SKM-1 treated with dmso at 0.1 percent for 144 hours (cell line): ENCODE measurements around the gene NRIP1.

Experiments
- DNase-seq: peaks from one replicate; lab custom pipeline; 2025; ENCODE audit not compliant: unreplicated experiment; lab: John Stamatoyannopoulos, UW

Gene NRIP1

DNA sequence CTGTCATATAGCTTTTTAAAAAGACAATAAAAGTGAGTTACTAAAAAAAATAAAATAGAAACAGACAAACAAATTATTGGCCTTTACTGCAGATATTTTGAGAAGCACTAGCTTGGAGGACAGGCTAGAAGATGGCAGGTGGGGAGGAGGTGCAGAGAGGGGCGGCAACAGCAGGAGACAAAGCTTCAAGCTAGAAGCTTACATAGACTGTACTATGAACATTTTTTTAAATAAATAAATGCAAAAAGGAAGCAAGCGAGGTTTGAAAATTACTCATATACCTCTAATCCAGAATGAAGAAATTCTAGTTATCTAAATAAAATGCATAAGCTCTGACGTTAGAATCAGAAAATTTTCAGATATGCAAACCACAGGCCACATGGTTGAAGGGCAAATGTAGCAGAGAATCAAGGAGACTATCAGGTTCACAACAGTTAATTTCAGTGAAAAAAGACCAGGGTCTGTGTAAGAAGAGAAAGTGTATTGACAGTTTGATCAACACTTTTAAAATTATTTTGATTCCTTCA is 54.9 kb downstream of the NRIP1 start:
- no peak for DNase-seq

DNA sequence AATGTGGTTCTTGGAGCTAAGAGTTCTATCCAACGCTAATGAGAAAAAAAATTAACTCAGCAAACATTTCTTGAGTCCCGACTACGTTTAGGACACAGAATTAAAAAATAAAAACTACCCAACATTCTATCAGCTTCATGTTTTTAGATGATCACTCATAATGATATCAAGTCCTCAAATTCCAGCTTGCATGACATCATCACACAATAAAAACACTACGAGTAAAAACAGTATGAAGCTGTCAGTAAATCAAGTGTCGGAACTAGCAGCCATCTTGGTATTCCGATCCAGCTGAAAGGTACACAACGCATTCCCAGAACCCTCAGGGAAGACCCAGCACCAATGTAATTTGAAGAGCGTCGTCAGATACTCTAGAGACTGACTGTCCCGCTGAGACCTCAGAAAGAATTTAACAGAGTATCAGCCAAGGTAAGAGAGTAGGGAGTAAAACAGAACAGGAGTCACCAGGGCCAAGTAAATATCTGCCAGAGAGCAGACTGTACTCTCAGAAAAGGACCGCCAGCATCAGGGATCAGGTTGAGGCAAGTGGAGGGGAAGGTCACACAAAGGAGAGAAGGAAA is 57.0 kb downstream of the NRIP1 start:
- no peak for DNase-seq

DNA sequence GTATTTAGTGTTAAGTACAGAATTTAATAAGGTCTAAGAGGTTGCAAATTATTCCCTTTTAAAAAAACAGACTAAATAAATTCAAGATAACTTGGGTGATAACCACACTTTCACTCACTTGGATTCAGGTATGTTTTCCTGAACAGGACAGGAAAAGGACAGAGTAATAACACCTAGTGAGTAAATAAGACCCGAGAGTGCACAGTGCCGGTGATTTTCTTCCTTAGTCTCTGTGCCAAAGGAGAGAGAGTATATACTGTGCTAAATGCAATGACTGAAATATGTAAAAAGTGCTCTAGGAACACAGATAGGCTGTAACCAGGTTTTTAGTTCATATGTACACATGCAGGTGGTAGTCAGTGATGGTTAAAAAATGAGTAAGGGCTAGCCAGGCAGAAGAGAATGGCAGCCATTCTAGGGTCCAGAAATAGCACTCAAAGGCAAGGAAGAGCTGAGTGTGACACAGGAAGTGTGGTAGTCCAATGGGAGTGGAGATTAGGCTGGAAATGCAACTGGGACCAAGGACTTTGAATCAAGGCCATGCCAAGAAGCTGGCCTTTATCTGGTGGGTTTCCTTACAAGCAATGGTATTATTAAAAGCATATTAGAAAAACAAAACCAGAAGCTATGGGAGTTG is 58.1 kb downstream of the NRIP1 start:
- DNase-seq: no peak

DNA sequence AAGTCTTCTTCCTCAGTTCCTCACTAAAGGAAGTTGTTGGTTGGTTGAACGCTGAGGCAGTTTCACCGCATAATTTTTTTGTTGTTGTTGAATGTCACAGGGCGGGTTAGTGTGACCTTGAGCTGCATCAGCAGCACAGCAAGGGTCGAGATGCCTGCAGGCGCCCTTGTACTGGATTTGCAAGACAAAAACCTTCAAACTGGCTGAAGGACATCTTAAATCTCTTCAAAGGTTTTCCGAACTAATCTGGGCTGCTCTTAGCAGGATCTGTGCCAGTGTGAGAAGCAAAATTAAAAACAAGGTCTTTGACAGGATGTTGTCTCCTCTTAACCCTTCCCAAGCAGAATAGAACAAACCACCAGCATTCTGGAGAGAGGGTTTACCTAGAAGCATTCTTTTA is 59.4 kb downstream of the NRIP1 start:
- no peak for DNase-seq

GRCh38 chr21:15004721-15005370 is 60.0 kb downstream of the NRIP1 start:
- no peak for DNase-seq

- no peak for DNase-seq
Measured at GRCh38 chr21:15003463-15004135, 61.2 kb downstream of the NRIP1 start.

DNA sequence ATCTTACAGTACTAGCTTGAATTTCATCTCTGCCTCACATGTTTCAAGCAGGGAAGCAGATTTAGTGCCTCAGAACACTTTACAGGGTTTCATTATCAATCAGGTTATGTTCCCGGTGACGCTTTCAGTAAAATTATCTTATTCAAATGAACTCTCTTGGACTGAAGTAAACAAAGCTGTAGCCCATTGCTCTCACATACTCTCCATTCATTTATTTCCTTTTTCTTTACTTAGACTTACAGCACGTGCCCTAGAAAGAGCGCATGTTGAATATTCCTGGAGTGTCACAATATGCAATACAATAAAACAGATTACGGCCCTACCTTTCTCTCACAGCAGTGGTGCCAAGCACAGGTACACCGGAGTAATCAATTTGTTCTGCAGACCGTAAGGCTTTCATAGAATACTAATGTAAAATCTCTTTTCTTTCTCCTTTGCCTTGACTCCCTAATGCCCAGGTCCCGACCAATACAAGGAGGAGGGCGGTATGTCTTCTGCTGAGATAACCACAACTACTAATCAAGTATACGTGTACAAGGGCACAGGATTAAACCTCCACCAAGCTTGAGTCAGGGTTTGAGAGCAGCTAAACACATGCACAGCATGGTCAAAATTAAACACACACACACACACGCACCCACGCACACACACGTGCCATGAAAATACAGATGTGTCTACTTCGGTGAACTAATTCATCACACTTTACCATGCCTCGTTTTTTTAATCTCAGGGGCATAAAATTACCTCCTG is 62.8 kb downstream of the NRIP1 start:
- no peak for DNase-seq

GRCh38 chr21:15001113-15001512 is 63.7 kb downstream of the NRIP1 start:
- no peak for DNase-seq

GRCh38 chr21:15000081-15000480 is 64.7 kb downstream of the NRIP1 start:
- no peak for DNase-seq

- no peak for DNase-seq
Measured at GRCh38 chr21:14998784-14999183, 66.0 kb downstream of the NRIP1 start.

DNA sequence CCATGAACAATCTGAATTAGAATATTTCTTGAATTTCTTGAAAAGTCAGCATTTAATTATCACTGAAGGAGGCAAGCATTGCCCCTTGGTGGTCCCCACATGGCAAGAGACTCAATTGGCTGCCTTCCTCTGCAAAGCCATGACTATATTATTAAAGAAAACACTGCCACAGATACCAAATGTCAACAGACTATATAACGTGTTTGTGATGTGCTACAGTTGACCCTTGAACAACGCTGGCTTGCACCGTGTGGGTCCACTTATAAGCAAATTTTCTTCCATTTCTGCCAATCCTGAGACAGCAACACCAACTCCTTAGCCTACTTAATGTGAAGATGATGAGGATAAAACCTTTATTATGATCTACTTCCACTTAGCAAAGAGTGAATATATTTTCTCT is 66.5 kb downstream of the NRIP1 start:
- no peak for DNase-seq

GRCh38 chr21:14995695-14996490 is 68.9 kb downstream of the NRIP1 start:
- DNase-seq: no peak

GRCh38 chr21:14995226-14995625 is 69.6 kb downstream of the NRIP1 start:
- DNase-seq: no peak

- no peak for DNase-seq
Measured at GRCh38 chr21:14993115-14993514, 71.7 kb downstream of the NRIP1 start.

- no peak for DNase-seq
Measured at GRCh38 chr21:14991957-14992356, 72.8 kb downstream of the NRIP1 start.

GRCh38 chr21:14989359-14989758 is 75.4 kb downstream of the NRIP1 start:
- DNase-seq: no peak

DNA sequence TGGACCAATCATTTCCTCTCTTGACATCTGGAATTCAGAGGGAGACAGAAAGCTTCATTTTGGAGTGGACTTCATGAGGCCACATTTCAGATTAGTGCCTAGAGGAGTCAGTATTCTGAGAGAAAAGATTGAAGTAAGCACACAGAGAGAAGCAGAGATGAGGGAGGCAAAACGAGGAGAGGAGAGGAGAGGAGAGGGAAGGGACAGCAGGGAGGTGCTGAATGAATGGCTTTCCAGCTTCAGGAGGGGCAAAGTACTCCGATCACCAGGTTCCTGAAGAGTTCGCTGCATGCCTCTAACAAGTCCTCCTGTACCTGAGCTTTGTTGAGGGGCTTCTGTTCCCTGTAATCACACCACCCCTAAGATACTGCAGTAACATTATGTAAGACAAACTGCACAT is 76.0 kb downstream of the NRIP1 start:
- DNase-seq: no peak

- DNase-seq: no peak
Measured at GRCh38 chr21:14987370-14988170, 77.2 kb downstream of the NRIP1 start.

- no peak for DNase-seq
Measured at GRCh38 chr21:14985306-14985705, 79.5 kb downstream of the NRIP1 start.

DNA sequence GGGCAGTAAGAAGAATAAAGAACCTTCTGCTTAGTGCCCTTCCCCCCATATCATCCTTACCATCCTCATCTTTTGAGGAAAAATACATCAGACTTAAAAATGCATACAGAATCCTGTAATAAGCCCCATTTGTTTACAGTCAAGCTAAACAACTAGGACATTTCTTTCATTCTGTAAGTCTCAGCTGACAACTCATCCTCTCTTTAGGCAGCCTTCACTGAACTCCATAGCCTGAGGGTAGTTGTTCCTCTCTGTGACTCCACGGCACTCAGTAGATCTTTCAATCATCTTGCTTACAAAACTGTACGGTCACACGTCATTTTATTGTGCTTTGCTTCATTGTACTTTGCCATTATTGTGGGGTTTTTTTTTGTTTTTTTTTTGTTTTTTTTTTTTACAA is 82.5 kb downstream of the NRIP1 start:
- DNase-seq: no peak
